HepG2 (cell line): ENCODE data around the gene KRTAP10-9. TPM values are rescaled to one million over a fixed set of nuclear protein-coding genes. Genes with fewer than 3 reads are reported as not detected.
"Not testable (repeated sequence)": the region's sequence is repeated elsewhere in the genome, so short reads cannot be mapped to it uniquely, and the experiment has no call there.

ENCODE experiments used
- ATAC-seq: fragments of 200-7000 bp; cut with Tn5 transposase; 3 replicates; pipeline ENCODE4 v1.9.1; 2020; ENCODE audit warnings: mild to moderate bottlenecking, moderate library complexity
- BruUV-seq: library from RNA; stranded (reverse); fragments of 400-500 nt; replicated peaks from 2 replicates; lab custom pipeline; 2021; lab: Mats Ljungman, UMichigan
- CTCF ChIA-PET: fragments of 300-600 bp; formaldehyde crosslinking; extraction: SDS; loops from one replicate; lab custom pipeline; 2021; ENCODE audit warnings: low total read pairs, inconsistent platforms, low intra/inter-chr PET ratio; lab: Yijun Ruan, JAX
- POLR2A ChIA-PET: fragments of 350-600 bp; sonication (Branson Sonifier 250); formaldehyde crosslinking; loops from one replicate; lab custom pipeline; 2020; ENCODE audit warnings: antibody characterized with exemption, inconsistent platforms; lab: Yijun Ruan, JAX
- DNase-seq: peaks from one replicate; pipeline ENCODE4 v3.0.0-alpha.2; 2015; ENCODE audit warnings: low spot score
- FAIRE-seq: peaks from 3 replicates; lab custom pipeline; 2011; peaks lifted over from hg19 to GRCh38; lab: Jason Lieb, UNC
- H2AFZ ChIP-seq: one replicate; pipeline ENCODE4 v1.6.1; 2011; ENCODE audit warnings: low read length, inconsistent platforms
- H3K27ac ChIP-seq: fragments of 300-600 bp; 3 replicates; pipeline ENCODE4 v1.8.0; 2011; ENCODE audit warnings: mixed run types, mild to moderate bottlenecking, mixed read lengths, low read length, inconsistent platforms; ENCODE audit not compliant: insufficient read depth; ENCODE audit errors: extremely low read length
- H3K27me3 ChIP-seq, 2 experiments: fragments of 200-600 bp in 1 of 2; 2 replicates in 1 of 2; 3 replicates in 1 of 2; pipeline versions ENCODE4 v1.6.0 to v1.8.0; 2011; ENCODE audit warnings: low read length in 2 of 2, mild to moderate bottlenecking in 2 of 2, moderate library complexity in 2 of 2, inconsistent platforms in 1 of 2; ENCODE audit not compliant: insufficient read depth in 2 of 2, control insufficient read depth in 1 of 2
- H3K36me3 ChIP-seq, 2 experiments: fragments of 200-600 bp in 1 of 2; replicated peaks in 1 of 2; 2 replicates in 1 of 2; 3 replicates in 1 of 2; pipeline versions ENCODE4 v1.5.1 to v1.8.0; 2011; ENCODE audit warnings: low read length in 2 of 2, inconsistent platforms in 1 of 2; ENCODE audit not compliant: insufficient read depth in 2 of 2, control insufficient read depth in 1 of 2
- H3K4me1 ChIP-seq: 2 replicates; pipeline ENCODE4 v1.5.1; 2012; ENCODE audit warnings: low read length, inconsistent platforms; ENCODE audit not compliant: insufficient read depth
- H3K4me2 ChIP-seq: 2 replicates; pipeline ENCODE4 v1.6.0; 2011; ENCODE audit warnings: low read depth, low read length, inconsistent platforms
- H3K4me3 ChIP-seq, 3 experiments: fragments of 200-600 bp in 1 of 3; sonication (generic), shearing (Covaris generic) in 1 of 3; replicated peaks in 1 of 3; 2 replicates each; pipeline ENCODE4 v1.5.1; 2011 to 2016; ENCODE audit warnings: low read length in 3 of 3, inconsistent platforms in 2 of 3, low read depth in 2 of 3, mild to moderate bottlenecking in 2 of 3, control low read depth in 1 of 3, mixed read lengths in 1 of 3; ENCODE audit not compliant: insufficient read depth in 1 of 3
- H3K79me2 ChIP-seq: one replicate; pipeline ENCODE4 v1.6.1; 2011; ENCODE audit warnings: low read length, inconsistent platforms; ENCODE audit not compliant: insufficient read depth
- H3K9ac ChIP-seq: 2 replicates; pipeline ENCODE4 v1.6.0; 2011; ENCODE audit warnings: mild to moderate bottlenecking, low read depth, low read length, inconsistent platforms; ENCODE audit not compliant: insufficient read depth
- H3K9me3 ChIP-seq: 2 replicates; pipeline ENCODE4 v1.5.1; 2012; ENCODE audit warnings: mild to moderate bottlenecking, low read length
- H4K20me1 ChIP-seq: 2 replicates; pipeline ENCODE4 v1.6.0; 2011; ENCODE audit warnings: inconsistent platforms, mild to moderate bottlenecking, low read length, moderate library complexity; ENCODE audit not compliant: insufficient read depth
- HOMEZ ChIP-seq: IDR thresholded peaks from 2 replicates; pipeline ENCODE4 v1.6.1; 2016; ENCODE audit warnings: low read depth
- TFAP4 ChIP-seq: sonication (generic); IDR thresholded peaks from 2 replicates; pipeline ENCODE4 v1.6.1; 2016; ENCODE audit warnings: low read depth, borderline replicate concordance
- ZFP1 ChIP-seq: IDR thresholded peaks from 2 replicates; pipeline ENCODE4 v1.6.1; 2016
- WGBS: methylation state at CpG from one replicate; pipeline ENCODE4 v1.1.6; 2017; ENCODE audit warnings: low lambda C conversion rate; 5-methylcytosine and 5-hydroxymethylcytosine counted together
- in situ Hi-C: cut with HindIII; loops from 2 replicates; pipeline ENCODE4 v1.10.0; 2017; ENCODE audit warnings: low pct_unique_long_range_greater_than_20kb; ENCODE audit not compliant: extremely low pct_ligation_motif_present
- intact Hi-C: fragments of 100-400 bp; cut with micrococcal nuclease; formaldehyde crosslinking; loops from one replicate; pipeline ENCODE4 v1.10.0; 2022; ENCODE audit not compliant: unreplicated experiment
- polyA plus RNA-seq, 8 experiments: library from polyadenylated mRNA; depleted of rRNA in 3 of 8; stranded (reverse) in 7 of 8; unstranded in 1 of 8; fragments of >200 nt; fragmentation: Illumina TruSeq in 4 of 8; extraction: Trizol in 4 of 8; gene quantifications; 2 replicates each; pipeline versions ENCODE4 v1.2.1 to v1.2.3, GENCODE V29; 2011 to 2016; ENCODE audit warnings: low read depth in 4 of 8, missing spikeins in 1 of 8, mixed read lengths in 1 of 8; ENCODE audit not compliant: insufficient read depth in 1 of 8
- total RNA-seq, 5 experiments: library from RNA; depleted of rRNA; stranded (reverse); fragments of >200 nt; fragmentation: Illumina TruSeq; extraction: Trizol; gene quantifications; 2 replicates each; pipeline ENCODE4 v1.2.3, GENCODE V29; 2016; ENCODE audit warnings: low read depth in 1 of 5

Gene KRTAP10-9
- total and polyA plus RNA-seq, 2 of the 13 experiments (the other 11 are each of a cell fraction or from before 2014, with no cell fraction given), result not detected

- no peak overlapping the region for H3K4me2 ChIP-seq
- no peaks in the 10 kb centered on the region for H4K20me1 ChIP-seq
- H3K4me1 ChIP-seq, result no peaks in the 10 kb centered on the region
- 39% methylated on average over 2 of the region's 2 CpGs for WGBS
- H3K27ac ChIP-seq, result no peak overlapping the region
- DNase-seq (no peak), ATAC-seq (no peak), FAIRE-seq (no peak)
- no peaks in the 10 kb centered on the region for H3K36me3 ChIP-seq
- peak; percentile 99 for TF ChIP-seq ZFP1
- no peak for TF ChIP-seq TFAP4
- no peak for TF ChIP-seq HOMEZ (CRISPR knock-in tag)
- no peak overlapping the region for H3K4me3 ChIP-seq
- no peaks in the 10 kb centered on the region for H3K79me2 ChIP-seq
- ChIA-PET CTCF (no interaction called here), POLR2A (no interaction called here)
- intact Hi-C loops, result no loop called here
- peaks cover 22% of the 10 kb centered on the region for H3K9me3 ChIP-seq
- no peak overlapping the region for H3K9ac ChIP-seq
- peaks cover 3 to 22% of the 10 kb centered on the region in 2 experiments; a peak in 4 of 5 replicates for H3K27me3 ChIP-seq
- BruUV-seq, result no TSS peak
- H2AFZ ChIP-seq, result no peak overlapping the region
- in situ Hi-C loops, result no loop called here
Measured at GRCh38 chr21:44644878-44645277, 18.0 kb downstream of the KRTAP10-9 start.

- H3K27ac ChIP-seq, POLR2A ChIA-PET, H3K9ac ChIP-seq, in situ Hi-C loops, DNase-seq, H3K79me2 ChIP-seq, H3K4me3 ChIP-seq, CTCF ChIA-PET, FAIRE-seq, intact Hi-C loops, ATAC-seq, H3K4me1 ChIP-seq, H4K20me1 ChIP-seq, H3K36me3 ChIP-seq, H3K4me2 ChIP-seq, BruUV-seq, H2AFZ ChIP-seq: not testable (repeated sequence)
- Histone ChIP-seq H3K9me3 (peaks cover 22% of the 10 kb centered on the region), H3K27me3 (peaks cover 3 to 30% of the 10 kb centered on the region in 2 experiments; a peak in 4 of 5 replicates)
- WGBS, result 49% methylated on average over 12 of the region's 21 CpGs
Measured at GRCh38 chr21:44646366-44647221, 19.7 kb downstream of the KRTAP10-9 start, which contains the start of gene KRTAP10-11. TSS of gene KRTAP10-11 (plus strand) at chr21:44646414. CDS start at chr21:44646459, 45 bp downstream.
